Measurements from ENCODE around the gene POLR3A.

- TF ChIP-seq CTCF (IDR thresholded peaks at IDR 0.05; ENCODE audit: insufficient read depth, low read depth, low read length) (no peak), EZH2 (IDR thresholded peaks at IDR 0.05; ENCODE audit: insufficient read depth, low read length) (no peak)
Measured at GRCh38 chr10:78038105-78038504, 8.8 kb upstream of the POLR3A start.
